Activated CD8-positive, alpha-beta memory T cell treated with anti-CD3 and anti-CD28 coated beads, Interleukin-2, amount 10 ng/mL, durations not matched to agents 7 days and 5 days (primary cell): Measurements from ENCODE around the gene CDH26. TPM values are rescaled to one million over a fixed set of nuclear protein-coding genes. Genes with fewer than 3 reads are reported as not detected.

Experiments
- ATAC-seq: fragments of 150-1000 bp; cut with Tn5 transposase; one replicate; pipeline ENCODE4 v1.10.0; 2021; ENCODE audit warnings: moderate library complexity
- CTCF ChIA-PET: fragments of 350-600 bp; sonication (Branson Sonifier 250); formaldehyde crosslinking; loops from one replicate; lab custom pipeline; 2021; ENCODE audit warnings: antibody characterized with exemption; lab: Charles Lee
- DNase-seq: peaks from one replicate; pipeline ENCODE4 v3.0.0-alpha.2; 2020
- H3K27ac Mint-ChIP-seq: one replicate; pipeline ENCODE4 v1.8.0; 2021; ENCODE audit warnings: mild to moderate bottlenecking, mixed read lengths
- H3K27me3 Mint-ChIP-seq: one replicate; pipeline ENCODE4 v1.8.0; 2021; ENCODE audit warnings: mixed read lengths
- H3K36me3 Mint-ChIP-seq: one replicate; pipeline ENCODE4 v1.8.0; 2021; ENCODE audit warnings: mild to moderate bottlenecking, mixed read lengths
- H3K4me1 Mint-ChIP-seq: one replicate; pipeline ENCODE4 v1.8.0; 2021; ENCODE audit warnings: mixed read lengths
- H3K4me3 Mint-ChIP-seq: one replicate; pipeline ENCODE4 v1.8.0; 2021; ENCODE audit warnings: mild to moderate bottlenecking, moderate library complexity, mixed read lengths
- H3K9me3 Mint-ChIP-seq: one replicate; pipeline ENCODE4 v1.8.0; 2022; ENCODE audit warnings: low read depth, mixed read lengths
- total RNA-seq, 2 experiments: library from RNA; stranded (reverse); gene quantifications; one replicate each; pipeline ENCODE4 v1.2.3, GENCODE V29; 2021

CDH26 gene
- total RNA-seq, 2 experiments from 2014 or later: 0.42 to 1.5 TPM

DNA sequence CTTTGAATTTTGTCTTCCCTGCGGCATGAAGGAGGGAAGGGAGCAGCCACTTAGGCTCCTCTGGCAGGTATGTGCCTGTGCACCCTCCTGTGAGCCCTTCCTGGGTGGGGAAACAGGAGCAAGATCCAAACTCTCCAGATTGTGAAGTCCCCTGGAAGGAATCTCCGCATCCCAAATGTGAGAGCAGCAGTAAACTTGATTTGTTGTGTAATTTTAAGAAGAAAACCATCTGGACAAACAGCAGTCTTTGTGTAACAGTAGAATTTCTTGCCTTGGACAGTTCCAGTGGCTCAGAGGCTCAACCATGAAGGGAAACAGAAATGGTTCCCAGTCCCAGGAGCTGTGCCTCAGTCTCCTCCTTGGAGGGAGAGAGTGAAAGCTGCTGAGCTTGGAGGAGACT, 39.7 kb downstream of the CDH26 start:
- no peak overlapping the region for H3K27ac Mint-ChIP-seq
- ATAC-seq (no peak), DNase-seq (no peak)
- H3K27me3 Mint-ChIP-seq: no peaks in the 10 kb centered on the region
- H3K36me3 Mint-ChIP-seq: no peaks in the 10 kb centered on the region
- CTCF ChIA-PET: interaction anchor here (1.4 kb wide), 1 partner anchor 24 kb away, joined by 3 read pairs; no protein-coding TSS in a partner anchor
- H3K4me1 Mint-ChIP-seq: peaks cover 1% of the 10 kb centered on the region
- no peaks in the 10 kb centered on the region for H3K9me3 Mint-ChIP-seq
- no peak overlapping the region for H3K4me3 Mint-ChIP-seq

GRCh38 chr20:59999502-59999901, 41.3 kb downstream of the CDH26 start:
- no peaks in the 10 kb centered on the region for H3K36me3 Mint-ChIP-seq
- H3K4me1 Mint-ChIP-seq: no peaks in the 10 kb centered on the region
- no peaks in the 10 kb centered on the region for H3K27me3 Mint-ChIP-seq
- no peak overlapping the region for H3K27ac Mint-ChIP-seq
- H3K4me3 Mint-ChIP-seq: no peak overlapping the region
- CTCF ChIA-PET: interaction anchor here (1.1 kb wide), 1 partner anchor 57 kb away, joined by 3 read pairs; no protein-coding TSS in a partner anchor
- DNase-seq: no peak
- no peak for ATAC-seq
- no peaks in the 10 kb centered on the region for H3K9me3 Mint-ChIP-seq

DNA sequence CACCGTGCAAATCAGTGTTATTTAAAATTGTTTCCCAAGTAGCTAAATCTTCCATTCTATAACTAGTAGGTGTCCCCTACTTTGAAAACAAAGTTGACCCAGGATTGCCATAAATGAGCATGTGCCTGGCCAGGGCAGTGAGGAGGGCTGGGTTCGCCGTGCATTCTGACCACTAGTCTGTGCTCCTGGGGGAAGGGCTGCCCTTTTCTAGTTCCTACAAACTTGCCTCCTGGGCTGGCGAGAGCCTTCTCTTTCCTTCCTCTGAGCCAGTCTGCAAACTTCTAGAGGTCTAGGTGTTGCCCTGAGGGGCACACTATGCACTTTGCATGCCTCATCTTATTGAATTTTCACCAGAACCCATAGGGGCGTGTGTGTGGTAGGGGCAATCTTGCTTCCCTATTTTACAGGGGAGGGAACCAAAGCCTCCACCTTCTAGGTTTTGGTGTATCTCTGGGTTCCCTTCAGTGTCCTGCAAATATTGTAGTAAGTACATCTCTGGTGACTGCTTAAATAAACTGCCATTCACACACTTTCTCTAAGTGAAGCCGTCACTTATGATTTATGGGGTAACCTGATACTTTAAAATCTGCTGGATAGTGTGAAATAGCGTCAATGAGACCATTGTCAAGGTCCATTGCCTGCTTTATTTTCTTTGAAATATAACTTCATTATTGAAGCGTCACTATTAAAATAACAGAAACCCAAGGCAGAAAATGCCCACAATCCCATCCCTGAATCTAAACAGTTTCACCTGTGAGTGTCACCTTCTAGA, 42.2 kb downstream of the CDH26 start:
- H3K27me3 Mint-ChIP-seq: no peaks in the 10 kb centered on the region
- H3K36me3 Mint-ChIP-seq: no peaks in the 10 kb centered on the region
- CTCF ChIA-PET: interaction anchor here (0.6 kb wide), 1 partner anchor 1898 kb away, joined by 3 read pairs; no protein-coding TSS in a partner anchor
- H3K4me1 Mint-ChIP-seq: no peaks in the 10 kb centered on the region
- DNase-seq (no peak), ATAC-seq (no peak)
- H3K9me3 Mint-ChIP-seq: no peaks in the 10 kb centered on the region
- H3K4me3 Mint-ChIP-seq: no peak overlapping the region
- H3K27ac Mint-ChIP-seq: no peak overlapping the region

DNA sequence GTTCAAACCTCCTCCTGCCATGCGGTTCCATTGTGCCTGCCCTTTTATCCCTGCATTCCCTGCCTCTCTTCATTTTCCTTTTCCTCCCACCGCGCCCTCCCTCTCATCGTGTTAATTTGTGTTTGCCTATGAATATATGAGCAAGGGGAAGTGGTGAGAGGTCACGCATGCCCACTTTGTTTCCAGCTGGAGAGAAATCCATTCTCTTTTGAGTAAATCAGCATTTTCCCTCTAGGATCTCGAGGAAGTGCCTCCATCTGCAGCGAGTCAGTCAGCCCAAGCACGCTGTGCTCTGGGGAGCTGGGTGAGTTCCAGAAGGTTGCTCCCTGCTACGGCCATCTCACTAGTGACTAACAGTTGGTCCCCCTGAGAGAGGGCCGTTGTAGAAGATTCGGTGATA, 42.9 kb downstream of the CDH26 start:
- Mint-ChIP-seq H3K36me3 (no peaks in the 10 kb centered on the region), H3K4me1 (no peaks in the 10 kb centered on the region), H3K4me3 (no peak overlapping the region), H3K9me3 (no peaks in the 10 kb centered on the region), H3K27me3 (no peaks in the 10 kb centered on the region), H3K27ac (no peak overlapping the region)
- ATAC-seq (no peak), DNase-seq (no peak)
- CTCF ChIA-PET: no interaction called here

- H3K4me1 Mint-ChIP-seq: peaks cover 2% of the 10 kb centered on the region
- H3K9me3 Mint-ChIP-seq: no peaks in the 10 kb centered on the region
- ATAC-seq (no peak), DNase-seq (no peak)
- CTCF ChIA-PET: interaction anchor here (0.8 kb wide), 1 partner anchor 53 kb away, joined by 3 read pairs; no protein-coding TSS in a partner anchor
- no peak overlapping the region for H3K4me3 Mint-ChIP-seq
- no peak overlapping the region for H3K27ac Mint-ChIP-seq
- peaks cover 3% of the 10 kb centered on the region for H3K27me3 Mint-ChIP-seq
- no peaks in the 10 kb centered on the region for H3K36me3 Mint-ChIP-seq
Measured at GRCh38 chr20:60003776-60004175, 45.6 kb downstream of the CDH26 start.

- no peaks in the 10 kb centered on the region for H3K9me3 Mint-ChIP-seq
- no peak overlapping the region for H3K4me3 Mint-ChIP-seq
- H3K4me1 Mint-ChIP-seq: peaks cover 13% of the 10 kb centered on the region
- DNase-seq: no peak
- H3K27me3 Mint-ChIP-seq: peaks cover 14% of the 10 kb centered on the region
- CTCF ChIA-PET: no interaction called here
- H3K36me3 Mint-ChIP-seq: no peaks in the 10 kb centered on the region
- ATAC-seq: no peak
- no peak overlapping the region for H3K27ac Mint-ChIP-seq
Measured at GRCh38 chr20:60006261-60006660, 48.0 kb downstream of the CDH26 start.

DNA sequence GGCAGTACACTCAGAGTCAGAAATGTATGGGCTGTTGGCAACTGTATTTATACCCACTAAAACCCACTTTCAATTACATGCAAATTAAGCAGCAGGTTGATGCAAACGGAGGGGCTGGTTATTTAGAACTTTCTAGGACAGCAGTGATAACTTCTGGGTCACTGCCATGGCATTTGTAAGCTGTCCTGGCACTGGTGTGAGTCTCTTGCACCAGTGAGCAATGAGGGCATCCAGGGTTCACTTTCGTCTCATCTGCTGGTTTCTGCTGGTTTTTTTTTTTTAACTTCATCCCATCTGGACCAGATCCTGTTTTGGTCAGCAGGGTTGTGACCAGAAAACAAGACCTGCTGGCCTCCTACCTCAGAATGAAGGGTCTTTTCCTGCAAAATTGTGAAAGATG, 49.2 kb downstream of the CDH26 start:
- H3K27me3 Mint-ChIP-seq: peaks cover 23% of the 10 kb centered on the region

DNA sequence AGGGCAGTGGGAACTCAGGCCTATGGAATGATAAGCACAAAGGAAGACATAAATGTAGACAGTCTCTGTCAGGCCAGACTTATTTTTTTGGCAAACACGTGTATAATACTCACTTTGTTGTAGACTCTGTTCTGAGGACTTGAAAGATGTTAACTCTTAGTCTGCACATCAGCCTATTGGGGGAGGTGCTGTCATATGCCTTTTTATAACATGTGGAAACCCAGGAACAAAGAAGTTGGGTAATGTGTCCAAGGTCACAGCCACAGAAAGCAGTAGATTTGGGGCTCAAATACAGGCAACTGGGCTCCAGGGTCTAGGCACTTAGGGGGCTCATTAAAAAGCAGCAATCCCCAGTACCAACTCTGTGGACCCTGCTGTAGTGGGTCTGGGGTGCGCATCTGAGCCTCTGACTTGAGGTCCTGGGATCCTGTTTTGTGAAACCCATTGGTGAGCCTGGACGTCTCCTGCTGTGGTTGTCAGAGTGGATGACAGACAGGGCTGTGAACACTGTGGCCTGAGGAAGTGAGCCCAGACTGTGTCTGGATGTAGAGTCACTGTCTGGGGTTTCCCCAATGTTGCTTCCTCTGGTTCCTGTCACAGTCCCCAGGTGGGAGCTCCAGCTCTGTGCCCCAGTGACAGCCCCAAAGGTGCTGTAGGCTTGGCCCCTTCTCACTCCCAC, 50.0 kb downstream of the CDH26 start:
- H3K4me1 Mint-ChIP-seq: peaks cover 29% of the 10 kb centered on the region
- H3K27me3 Mint-ChIP-seq: peaks cover 27% of the 10 kb centered on the region
- no peak overlapping the region for H3K27ac Mint-ChIP-seq
- no peak for ATAC-seq
- H3K36me3 Mint-ChIP-seq: no peaks in the 10 kb centered on the region
- H3K4me3 Mint-ChIP-seq: no peak overlapping the region
- DNase-seq: no peak
- H3K9me3 Mint-ChIP-seq: no peaks in the 10 kb centered on the region
- CTCF ChIA-PET: no interaction called here

More for the DNA sequence above, 49.2 kb downstream of the CDH26 start:
- H3K4me3 Mint-ChIP-seq: no peak overlapping the region
- DNase-seq (no peak), ATAC-seq (no peak)
- H3K9me3 Mint-ChIP-seq: no peaks in the 10 kb centered on the region
- CTCF ChIA-PET: no interaction called here
- peaks cover 25% of the 10 kb centered on the region for H3K4me1 Mint-ChIP-seq
- no peak overlapping the region for H3K27ac Mint-ChIP-seq
- no peaks in the 10 kb centered on the region for H3K36me3 Mint-ChIP-seq

DNA sequence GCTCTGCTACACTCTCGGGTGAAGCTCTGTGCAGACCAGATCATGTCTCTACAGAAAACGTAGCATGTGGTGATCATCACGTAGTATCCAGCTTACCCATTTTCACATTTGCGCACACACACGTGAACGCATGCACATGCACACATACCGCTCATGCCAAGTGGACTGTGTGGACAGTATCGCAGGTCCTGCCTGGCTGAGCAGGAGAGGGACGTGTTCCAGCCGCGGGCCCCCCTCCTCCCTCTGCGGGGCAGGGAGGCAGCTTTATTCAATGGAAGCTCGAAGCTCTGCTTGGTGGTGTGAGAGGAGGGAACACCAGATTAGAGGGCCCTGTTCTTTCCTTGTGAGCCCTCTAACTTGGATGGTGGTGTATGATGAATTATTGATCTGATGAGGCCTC, 51.1 kb downstream of the CDH26 start:
- Mint-ChIP-seq H3K4me3 (no peak overlapping the region), H3K4me1 (peaks cover 29% of the 10 kb centered on the region), H3K27me3 (peaks cover 30% of the 10 kb centered on the region), H3K9me3 (no peaks in the 10 kb centered on the region), H3K27ac (no peak overlapping the region), H3K36me3 (no peaks in the 10 kb centered on the region)
- DNase-seq (no peak), ATAC-seq (no peak)
- CTCF ChIA-PET: interaction anchor here (0.8 to 1.2 kb wide), 2 partner anchors 48 to 60 kb away, joined by 3 read pairs; no protein-coding TSS in a partner anchor

GRCh38 chr20:60009826-60010616, 51.8 kb downstream of the CDH26 start:
- DNase-seq (no peak), ATAC-seq (no peak)
- H3K27ac Mint-ChIP-seq: no peak overlapping the region
- CTCF ChIA-PET: interaction anchor here (1.2 kb wide), 1 partner anchor 61 kb away, joined by 3 read pairs; no protein-coding TSS in a partner anchor
- no peaks in the 10 kb centered on the region for H3K36me3 Mint-ChIP-seq
- H3K9me3 Mint-ChIP-seq: no peaks in the 10 kb centered on the region
- H3K4me3 Mint-ChIP-seq: no peak overlapping the region
- peaks cover 29% of the 10 kb centered on the region for H3K4me1 Mint-ChIP-seq
- H3K27me3 Mint-ChIP-seq: peaks cover 34% of the 10 kb centered on the region

DNA sequence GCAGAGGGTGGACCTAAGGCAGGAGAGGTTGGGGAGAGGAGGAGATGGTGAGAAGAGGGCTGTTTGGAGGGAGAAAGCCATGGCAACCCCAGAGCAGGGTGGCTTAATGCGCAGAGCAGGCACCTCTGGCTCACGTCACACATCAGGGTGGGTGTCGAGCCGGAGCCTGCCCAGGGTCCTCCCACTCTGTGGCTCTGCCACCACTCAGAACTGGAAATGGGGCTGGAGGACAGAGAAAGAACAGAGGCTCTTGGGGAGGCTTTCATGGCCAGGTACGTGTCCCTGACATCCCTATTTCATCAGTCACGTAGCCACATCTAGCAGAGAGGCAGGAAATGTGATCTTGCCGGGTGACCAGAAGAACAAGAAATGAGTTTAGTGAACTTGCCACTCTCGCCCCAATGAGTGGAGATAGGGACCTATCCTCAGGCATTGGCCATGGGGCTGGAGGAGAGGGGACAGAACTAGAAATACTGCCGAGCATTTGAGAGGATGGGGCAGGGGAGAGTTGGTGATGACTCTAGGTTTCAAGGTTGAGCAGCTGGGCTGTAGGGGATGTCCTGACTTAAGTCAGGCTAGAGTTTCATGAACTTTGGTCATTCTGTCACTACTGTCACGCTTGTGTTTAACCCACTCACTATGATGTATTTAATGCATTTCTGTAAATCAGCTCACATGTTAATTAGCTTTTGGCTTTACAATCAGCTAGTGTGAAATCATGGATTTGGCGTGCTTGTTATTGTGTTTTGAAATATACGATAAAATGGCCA, 52.7 kb downstream of the CDH26 start:
- no peaks in the 10 kb centered on the region for H3K36me3 Mint-ChIP-seq
- no peak for ATAC-seq

GRCh38 chr20:60011512-60012507, 53.6 kb downstream of the CDH26 start:
- CTCF ChIA-PET: no interaction called here
- Mint-ChIP-seq H3K9me3 (no peaks in the 10 kb centered on the region), H3K4me1 (peaks cover 29% of the 10 kb centered on the region), H3K27ac (peak overlapping the region; percentile 10), H3K4me3 (no peak overlapping the region), H3K27me3 (peaks cover 52% of the 10 kb centered on the region), H3K36me3 (no peaks in the 10 kb centered on the region)
- peak; percentile 68 for ATAC-seq
- DNase-seq: peak; percentile 66

More for the DNA sequence above, 52.7 kb downstream of the CDH26 start:
- CTCF ChIA-PET: no interaction called here
- no peak for DNase-seq
- Mint-ChIP-seq H3K9me3 (no peaks in the 10 kb centered on the region), H3K27ac (peak overlapping the region; percentile 14), H3K4me3 (no peak overlapping the region), H3K4me1 (peaks cover 29% of the 10 kb centered on the region), H3K27me3 (peaks cover 42% of the 10 kb centered on the region)
